Stimulated activated CD8-positive, alpha-beta memory T cell treated with anti-CD3 and anti-CD28 coated beads, Interleukin-12 subunit alpha, Interleukin-12 subunit beta, amount 100 ng/mL, for 24 hours (primary cell): ENCODE results near the gene GNAZ.

ENCODE experiments used
- DNase-seq: peaks from one replicate; pipeline ENCODE4 v3.0.0-alpha.2; 2020; ENCODE audit errors: extremely low read depth

Gene GNAZ

DNA sequence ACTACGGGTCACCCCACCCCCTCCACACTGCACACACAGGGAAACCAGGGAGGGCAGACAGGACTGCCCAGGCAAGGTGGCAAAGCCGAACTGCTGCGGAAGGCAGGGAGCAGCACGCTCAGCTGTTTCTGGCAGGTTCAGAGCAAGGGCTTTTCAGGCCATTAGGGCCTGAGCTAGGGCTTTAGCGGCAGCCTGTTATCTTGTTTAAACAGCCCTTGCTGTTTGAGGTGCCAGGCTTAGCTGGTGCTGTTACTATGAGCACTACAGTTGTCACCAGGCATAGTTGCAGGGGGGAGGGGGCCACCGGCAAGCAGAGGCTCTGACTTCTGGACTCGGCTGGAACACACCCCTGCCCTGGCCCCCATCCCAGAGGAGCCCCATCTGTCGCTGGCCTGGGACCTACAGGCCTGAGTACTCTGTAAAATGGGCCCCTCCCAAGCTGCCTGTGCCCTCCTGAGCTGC, 36.6 kb downstream of the GNAZ start:
- DNase-seq: no peak

DNA sequence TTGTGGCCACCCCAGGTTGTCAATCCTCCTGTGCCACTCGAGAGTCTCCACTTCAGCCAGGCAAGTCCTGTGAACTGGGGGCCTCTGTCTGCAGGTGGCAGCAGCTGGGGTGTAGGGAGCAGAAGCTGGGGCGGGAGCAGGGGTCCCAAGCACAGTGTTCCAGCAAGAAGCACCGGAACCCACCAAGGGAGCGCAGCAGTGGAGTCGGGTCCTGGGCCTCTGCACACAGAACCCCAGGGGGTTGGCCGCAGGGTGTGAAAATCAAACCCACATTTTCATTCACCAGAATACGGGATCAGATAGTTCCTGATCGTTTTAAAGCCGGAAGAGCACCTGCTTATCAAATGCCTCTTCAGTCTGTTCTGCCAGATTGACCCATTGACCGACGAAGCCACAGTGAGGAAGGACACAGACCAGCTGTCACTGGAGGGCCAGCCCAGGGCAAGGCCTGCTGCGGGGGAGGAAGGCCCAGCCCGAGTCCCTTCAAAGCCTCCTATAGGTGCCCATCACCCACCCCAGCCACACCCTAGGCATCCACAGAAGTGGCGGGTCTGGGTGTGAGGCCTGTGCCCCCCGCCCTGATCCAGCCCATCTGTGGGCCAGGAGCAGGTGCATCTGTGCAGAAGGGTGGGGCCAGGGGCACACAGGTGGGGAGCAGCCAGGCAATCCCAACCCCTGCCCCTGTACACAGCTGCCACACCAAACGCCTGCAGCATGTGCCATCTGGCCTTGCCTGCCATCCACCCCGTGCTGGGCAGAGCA, 37.3 kb downstream of the GNAZ start:
- no peak for DNase-seq

DNA sequence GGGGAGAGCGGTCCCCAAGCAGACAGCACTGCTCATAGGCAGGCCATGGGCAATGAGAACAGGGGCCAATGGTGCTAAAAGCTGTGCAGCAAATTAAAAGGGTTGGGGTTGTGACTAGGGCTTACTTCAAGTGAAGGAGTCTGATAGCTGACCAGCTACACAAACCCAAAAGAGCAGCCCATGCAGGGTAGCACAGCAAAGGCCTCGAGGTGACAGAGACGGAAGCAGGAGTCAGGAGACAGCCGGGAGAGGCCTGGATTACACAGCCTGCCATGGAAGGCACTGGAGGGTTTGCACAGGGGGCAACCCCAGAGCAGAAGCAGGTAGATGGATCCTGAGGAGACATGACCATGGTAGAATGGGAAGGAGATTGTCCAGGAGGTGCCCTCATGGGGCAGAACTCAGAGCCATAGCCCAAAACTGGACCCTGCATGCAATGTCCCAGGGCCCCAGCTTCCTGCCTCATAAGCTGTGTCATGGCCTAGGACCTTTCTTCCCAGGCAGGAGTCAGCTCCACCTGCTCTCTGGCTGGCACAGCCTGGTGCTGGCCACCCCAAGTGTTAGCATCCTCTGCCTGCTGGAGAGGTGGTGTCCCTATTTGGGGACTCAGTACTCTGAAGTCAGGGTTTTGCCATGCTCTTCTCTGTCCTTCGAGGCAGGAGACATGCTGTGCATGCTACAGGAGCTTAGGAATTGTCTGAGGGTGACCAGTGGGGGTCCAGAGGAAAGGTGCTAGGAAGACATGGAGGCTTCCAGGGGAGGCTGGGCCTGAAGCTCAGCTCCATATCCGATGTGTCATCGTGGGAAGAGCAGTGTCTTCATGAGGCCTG, 38.1 kb downstream of the GNAZ start:
- no peak for DNase-seq

DNA sequence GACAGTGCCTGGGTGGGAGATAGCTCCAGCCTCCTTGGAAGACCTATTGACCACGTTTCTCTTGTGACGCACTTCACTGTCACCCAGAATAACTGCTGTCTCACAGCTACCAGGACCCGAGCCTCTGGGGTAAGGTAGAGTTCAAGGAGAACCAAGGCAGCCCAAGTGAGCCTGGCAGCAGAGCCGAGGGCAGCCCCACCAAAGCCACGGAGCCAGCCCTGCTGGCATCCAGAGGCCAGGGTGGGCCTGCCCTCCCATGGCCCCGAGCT, 38.7 kb downstream of the GNAZ start:
- DNase-seq: no peak

DNA sequence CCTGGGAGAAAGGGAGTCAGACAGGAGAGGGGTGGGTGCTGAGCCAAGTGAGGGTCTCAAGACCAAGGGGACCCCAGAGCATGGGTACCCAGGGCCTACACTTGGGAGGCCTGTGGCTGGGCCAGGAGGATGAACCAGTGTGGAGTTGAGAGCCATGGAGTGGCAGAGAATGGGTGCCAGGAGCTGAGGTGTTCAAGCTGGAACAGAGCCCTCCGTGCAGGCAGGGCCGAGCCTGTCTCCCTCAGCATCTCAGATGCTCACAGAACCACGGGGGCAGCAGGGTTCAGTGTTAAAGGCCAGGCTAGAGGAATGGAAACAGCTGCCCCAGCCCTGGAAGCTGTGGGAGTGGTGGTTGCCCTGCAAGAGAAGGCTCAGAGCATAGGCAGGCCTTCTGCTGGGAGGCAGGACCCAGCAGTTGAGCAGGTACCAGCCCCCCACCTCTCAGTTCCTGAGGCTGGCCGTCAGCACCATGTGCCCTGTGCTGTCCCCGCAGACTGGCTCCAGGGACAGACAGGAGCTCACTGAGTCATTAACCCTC, 39.2 kb downstream of the GNAZ start:
- no peak for DNase-seq

DNA sequence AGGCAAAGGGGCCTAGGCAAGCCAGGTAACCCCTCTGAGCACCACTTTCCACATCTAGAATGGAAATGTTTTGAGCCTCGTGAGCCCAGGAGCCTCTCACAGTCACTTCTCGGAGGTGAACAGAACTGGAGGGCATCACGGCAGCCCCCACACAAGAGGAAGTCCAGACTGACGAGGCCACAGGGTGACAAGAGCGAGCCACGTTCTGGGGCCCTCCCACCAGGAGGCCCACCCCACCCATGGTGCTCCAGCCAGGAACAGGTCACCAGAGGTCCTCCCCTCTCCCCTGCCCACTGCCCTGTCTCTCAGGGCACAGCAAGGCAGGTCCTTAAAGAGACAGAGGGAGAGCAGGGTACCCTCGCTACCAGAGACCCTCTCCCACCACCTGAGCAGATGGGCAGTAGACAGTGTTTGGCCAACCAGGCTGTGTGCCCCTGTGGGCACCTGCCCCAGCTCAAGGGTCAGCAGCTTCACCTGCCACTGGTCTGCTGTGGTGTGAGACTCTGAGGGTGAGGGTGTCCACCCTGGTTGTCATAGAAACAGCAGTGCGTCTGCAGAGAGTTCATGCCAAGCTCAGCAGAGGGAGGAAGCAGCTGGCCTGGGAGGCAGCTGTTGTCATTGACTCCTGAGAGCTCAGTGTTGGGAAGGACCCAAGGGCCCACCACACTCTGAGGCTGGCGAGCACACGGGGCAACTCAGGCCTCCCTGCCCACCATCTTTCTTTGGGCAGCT, 40.0 kb downstream of the GNAZ start:
- DNase-seq: no peak

DNA sequence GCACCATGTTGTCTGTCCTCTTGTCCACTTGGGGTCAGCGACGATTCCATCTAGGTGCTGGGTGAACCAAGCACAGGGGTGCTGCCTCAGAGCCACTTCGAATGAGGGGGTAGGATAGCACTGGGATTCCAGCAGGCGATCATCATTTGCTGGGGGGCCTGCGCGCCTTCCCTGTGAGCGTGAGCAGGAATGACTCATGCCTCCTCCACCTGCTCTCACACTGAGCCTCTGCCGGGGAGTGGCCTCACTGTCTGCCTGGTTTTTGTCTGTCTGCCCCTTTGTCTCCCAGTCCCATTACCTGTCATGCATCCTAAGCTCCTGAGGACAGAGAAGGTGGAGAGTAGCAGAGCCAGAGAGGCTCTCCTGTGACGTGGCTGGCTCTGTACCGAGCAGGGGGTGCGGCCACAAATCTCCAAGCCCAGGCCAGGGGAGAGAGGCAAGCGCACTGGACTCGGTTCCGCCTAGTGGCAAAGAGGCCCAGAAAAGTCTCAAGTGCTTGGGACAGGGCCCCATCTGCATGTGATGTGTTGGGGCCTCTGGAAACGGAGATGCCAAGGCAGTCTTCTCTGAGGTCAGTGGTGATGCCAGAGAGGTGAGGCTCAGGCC, 40.7 kb downstream of the GNAZ start:
- no peak for DNase-seq

DNA sequence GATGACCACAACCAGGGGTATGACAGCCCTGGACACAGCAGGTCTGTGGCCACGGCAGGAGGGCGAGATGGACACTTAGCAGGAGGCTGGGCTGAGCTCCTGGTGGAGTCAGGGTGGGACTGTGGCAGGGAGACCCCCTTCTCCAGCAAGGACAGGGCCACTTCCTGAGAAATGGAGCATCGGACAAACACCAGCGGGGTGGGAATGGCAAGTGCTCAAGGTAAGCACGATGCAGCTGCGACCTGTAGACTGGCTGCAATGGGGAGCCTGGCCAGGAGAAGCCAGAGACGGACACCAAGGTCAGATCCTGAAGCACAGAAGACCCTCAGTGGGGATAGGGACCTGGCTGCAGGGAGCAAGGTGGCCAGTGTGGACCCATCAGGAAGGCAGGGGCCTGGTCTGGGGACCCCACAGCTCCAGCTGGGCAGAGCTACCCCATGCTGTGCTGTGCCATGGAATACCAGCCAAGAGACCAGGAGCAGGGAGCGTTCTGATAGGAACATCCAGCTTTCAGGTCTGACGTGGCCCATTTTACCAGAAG, 42.2 kb downstream of the GNAZ start:
- no peak for DNase-seq

DNA sequence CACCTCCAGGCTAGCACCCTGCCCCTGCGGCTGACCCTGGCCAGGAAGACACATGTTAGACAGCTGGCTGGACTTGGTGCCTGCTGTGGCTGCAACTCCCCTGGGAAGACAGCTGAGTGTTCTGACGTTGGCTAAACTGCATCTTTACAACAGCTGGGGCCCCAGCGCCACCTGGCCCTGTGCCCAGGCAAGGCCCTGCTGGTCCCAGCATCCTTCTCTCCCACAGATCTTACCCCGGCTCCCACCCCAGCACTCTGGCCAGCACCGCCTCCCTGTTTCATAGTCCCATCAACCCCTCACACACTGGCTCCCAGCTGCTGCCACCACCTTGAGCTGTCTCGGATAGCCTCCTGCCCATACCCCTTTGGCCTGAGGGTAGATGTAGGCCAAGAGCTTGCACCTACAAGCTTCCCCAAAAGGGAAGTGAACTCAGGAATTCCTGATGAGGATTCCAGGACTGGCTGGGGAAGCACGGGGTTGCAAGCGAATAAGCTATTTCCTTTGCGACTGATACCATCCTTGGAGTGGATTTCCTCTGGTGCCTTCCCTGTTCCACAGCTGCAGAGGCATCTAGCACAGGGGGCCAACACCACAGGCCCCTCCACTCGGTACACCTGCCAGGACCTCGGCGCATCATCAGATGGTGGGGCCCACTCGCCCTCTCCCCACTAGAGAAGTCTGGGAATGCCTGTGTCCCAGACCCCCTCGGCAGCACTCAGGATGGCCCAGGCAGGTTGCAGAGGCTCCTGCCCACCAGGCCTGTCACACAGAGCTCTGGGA, 42.9 kb downstream of the GNAZ start:
- no peak for DNase-seq

DNA sequence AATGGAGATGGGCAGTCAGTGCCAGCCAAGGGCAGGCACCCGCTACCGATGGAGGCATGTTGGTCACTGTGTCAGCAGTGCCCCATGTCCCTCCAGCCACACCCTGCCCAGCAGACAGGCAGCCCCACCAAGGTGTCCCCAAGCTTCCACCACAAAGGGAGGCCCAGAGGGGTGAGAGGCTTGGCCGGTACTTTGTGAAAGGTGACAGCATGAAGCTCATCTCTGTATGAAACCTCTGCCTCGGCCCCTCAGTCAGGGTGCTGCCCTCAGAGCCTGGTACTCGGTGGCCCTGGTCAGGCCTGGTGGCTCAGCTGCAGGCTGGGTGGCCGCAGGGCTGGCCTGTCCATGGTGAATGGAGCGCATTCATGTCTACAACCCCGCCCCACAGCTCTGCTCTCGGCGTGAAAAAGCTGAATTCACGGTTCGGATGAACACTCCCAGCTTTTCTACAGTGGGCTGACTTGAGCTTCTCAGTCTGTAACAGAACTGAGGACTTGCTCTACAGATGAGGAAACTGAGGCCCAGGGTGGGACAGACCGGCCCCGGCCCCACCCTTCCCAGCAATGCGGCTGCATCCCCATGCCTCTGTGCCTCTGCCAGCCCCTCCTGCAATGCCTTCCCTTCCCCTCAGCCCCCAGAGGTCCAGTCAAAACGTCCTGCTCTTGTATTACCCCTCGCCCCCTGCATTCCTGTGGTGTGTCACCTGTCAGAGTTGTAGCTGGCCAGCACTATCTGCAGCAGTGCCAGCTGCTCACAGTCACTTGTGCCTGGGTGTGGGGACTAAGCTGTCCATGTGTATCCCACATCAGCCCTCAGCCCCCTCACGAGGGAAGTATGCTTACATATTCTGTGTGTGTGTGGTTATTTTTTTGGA, 43.8 kb downstream of the GNAZ start:
- no peak for DNase-seq

DNA sequence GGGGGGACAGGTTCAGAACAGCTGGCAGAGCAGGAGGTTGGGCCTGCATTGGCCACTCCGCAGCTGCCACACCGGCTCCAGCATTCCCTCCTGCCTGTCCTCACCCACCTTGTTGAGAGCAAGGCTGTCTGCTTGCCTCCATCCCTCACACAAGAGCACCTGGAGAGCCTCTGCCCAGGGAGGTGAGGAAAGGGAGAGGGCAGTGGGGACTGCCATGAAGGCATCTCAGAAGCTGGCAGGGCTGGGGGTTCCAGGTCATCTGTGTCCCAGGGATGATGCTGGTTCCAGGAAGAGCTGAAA, 44.4 kb downstream of the GNAZ start:
- DNase-seq: no peak

DNA sequence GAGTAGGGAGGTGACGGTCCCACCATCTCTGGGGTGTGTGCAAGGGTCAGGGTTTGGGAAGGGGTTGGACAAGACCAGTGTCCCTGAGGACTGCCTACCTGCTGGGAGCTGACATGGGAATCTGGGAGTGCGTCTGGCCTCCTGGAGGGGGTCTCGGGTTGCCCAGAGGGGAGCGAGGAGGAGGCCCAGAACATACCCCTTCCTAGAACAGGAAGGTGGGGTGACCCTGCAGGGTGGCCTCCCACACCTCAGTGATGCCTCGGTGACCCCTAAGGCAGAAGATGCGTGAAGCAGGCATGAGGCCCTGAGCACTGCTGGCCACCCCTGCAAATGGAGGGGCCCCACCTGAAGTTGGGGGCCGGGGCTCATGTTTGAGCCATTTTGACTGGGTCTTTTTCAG, 45.0 kb downstream of the GNAZ start:
- no peak for DNase-seq

DNA sequence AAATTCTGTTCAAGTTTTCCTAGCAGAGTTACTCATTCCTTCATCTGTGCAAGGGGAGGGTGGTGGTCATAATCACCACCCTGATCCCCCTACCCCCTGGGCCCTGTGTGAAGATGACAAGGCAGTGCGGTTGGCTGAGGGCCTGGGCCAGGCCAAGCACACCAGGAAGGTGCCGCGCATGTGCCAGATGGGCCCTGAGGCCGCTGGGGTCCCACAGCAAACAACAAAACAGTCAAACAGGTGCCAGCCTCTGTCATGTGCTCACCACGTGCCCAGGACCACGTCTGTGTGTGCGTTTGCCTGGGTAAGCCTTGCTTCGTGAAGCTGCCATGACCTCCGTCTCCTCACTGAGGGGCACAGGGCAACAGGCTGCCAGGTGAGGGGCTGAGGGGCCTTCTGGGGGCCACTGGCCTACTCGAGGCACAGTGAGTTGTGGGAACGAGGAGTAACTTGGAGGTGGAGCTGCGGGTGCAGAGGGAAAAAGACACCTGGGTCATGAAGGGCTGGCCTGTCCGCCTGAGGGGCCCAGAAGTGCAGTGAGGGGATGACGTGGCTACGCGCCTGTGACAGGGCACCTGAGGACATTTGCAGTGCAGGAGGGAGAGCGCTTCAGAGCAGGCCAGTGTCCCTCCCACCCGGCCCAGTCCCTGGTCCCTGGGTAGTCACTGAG, 45.6 kb downstream of the GNAZ start:
- DNase-seq: no peak

DNA sequence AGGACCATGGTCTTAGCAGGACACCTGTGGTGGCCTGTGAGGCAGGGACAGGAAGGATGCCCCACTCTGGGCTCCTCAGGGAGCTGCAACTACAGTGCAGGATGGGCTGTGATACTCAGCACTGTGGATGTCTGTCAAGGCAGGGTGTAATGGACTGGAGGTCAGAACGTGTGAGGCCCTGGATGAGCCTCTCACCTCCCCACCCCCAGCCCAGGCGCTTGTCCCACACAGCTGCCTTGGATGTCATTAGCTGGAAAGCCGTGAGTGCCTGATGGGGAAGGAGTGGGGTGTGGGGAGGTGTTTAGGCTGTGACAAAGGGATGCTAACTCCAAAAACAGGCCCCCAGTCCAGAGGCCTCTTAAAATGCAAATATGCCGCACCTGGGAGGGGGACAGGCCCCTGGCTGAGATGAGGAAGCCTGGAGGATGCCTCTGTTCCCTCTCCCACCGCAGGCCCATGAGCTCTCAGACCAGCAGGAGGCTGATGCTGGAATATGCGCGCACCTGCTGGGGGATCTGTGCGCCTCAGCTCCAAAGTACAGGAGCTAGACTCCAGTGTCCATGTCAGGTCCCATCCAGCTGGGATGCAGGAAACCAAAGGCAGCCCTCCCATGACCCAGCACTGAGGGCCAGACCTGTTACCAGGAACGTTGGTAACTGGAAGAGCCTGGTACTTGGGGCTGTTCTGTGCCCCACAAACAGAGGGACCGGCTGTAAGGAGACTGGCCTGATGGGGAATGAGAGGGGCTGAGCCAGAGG, 46.4 kb downstream of the GNAZ start:
- DNase-seq: no peak

DNA sequence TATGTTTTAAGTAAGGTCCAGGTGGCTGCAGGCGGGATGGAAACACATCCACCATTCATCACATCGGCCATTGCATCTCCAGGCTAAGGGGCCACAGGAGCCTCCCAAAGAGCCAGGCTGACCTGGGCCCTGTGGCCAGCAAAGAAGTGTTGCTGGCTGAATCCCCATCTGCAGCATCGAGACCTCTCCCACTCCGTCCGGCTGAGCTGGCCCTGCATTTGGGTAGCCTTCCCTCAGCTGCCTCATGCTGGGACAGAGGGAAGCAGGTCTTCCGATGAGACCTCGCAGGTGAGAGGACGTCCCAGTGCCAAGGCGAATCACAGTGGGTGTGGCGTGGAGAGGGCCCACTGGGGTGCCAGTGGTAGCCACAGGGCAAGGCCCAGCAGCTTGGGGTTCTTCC, 47.0 kb downstream of the GNAZ start:
- no peak for DNase-seq

DNA sequence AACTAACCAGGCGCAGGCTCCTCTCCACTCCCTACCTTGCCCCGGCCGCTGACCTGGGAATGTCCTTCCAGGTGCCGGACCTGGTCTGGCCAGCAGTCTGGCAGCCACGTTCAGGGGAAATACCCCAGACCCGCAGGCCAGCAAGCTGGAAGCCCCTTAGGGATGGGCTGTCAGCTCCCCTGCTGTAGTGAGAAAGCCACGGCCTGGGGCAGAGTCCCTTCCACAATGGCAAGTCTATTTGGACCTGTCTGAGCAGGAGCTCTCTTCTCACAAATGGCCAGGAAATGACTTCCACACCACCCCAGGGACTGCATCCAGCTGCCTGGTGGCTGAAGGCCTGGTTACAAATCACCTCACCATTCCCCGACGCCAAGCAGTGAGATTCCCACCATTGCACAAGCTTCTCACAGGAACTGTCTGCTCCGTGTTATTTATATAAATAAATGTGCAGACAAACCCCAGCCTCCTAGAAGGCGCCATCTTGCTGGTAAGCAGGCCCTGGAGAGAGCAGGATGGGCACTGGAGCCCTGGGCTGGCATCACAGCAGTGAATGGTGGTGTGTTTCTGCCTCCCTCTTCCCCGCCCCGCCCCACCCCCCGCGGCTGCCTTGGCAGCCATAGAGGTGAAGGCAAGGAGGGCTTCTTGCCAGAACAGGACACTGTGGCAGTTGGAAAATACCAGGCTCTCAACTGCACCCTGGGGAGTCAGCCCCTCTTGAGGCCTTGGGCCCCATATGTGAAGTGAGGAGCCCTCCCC, 47.8 kb downstream of the GNAZ start:
- DNase-seq: no peak

DNA sequence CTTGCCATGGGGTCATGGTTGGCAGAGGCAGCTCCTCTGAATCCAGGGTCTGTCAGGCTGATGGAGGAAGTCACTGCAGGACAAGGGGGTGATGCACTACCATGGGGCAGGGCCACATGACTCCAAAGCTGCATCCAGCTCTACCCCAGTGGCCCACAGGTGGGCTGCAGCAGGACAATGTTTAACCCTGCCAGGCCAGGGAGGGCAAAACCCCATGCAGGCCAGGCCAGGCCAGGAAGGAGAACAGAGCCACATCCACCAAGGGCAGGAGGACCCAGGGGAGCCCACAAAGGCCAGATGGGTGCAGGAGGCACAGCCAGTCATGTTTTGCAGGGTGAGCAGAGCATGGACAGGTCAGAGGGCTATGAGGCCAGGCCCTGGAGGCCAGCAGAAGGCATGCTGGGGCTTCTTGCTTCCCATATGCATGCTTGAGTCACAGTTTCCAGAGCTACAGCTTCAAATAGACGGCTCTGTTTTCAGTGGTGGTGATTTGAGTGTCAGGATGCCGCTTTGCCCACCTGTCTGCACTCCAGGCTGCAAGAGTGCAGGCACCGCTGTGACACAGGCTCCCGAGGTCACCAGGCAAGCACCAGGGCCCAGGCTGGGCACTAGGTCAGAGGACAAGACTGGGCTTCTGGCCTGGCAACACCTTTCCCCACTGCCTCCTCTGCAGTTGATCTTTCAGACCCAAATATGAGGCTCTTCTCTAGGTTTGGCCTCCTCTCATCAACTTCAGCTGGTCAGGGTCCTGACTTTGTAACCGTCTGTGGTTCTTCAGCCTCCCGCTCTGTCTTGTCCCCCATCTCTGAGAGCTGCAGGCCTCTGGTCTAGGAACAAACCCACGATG, 48.6 kb downstream of the GNAZ start:
- DNase-seq: no peak
